ENCODE measurements around the gene C19orf33.
A peak's percentile ranks its signal among the peaks of the same experiment; 100 is the strongest.

The C19orf33 gene

DNA sequence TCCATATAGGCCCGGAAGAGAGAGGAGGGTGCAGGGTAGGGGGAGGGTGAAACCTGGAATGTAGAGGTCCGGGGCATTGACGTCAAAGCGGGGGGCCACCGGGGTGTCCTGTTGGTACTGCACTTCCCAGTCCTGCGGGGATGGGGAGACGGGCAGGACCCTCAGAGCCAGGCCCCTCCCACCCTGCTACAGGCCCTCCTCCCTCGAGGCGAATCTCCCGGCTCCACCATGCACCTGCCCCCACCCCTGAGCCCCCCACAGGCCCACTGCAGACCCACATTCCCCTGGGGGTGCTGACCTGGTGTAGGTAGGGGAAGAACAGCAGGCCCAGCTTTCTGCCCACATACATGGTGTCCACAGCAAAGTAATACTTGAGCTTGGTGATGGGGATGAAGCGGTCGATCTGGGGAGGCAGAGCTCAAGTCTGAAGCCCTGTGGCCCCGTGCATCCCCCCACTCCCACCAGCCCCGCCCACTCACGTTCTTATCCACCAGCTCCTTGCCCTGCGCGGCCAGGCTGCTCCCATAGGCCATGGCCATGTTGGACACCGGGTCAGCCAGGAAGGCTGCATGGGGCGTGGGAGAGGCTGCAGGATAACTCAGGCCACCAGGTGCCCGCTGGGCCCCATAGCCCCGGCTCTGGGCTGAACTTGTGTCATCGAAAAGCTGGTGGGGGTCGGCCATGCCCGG lies 5.0 kb downstream of the C19orf33 start:
- no peak for DNase-seq (ENCODE audit: low read depth in 3 of 3)

DNA sequence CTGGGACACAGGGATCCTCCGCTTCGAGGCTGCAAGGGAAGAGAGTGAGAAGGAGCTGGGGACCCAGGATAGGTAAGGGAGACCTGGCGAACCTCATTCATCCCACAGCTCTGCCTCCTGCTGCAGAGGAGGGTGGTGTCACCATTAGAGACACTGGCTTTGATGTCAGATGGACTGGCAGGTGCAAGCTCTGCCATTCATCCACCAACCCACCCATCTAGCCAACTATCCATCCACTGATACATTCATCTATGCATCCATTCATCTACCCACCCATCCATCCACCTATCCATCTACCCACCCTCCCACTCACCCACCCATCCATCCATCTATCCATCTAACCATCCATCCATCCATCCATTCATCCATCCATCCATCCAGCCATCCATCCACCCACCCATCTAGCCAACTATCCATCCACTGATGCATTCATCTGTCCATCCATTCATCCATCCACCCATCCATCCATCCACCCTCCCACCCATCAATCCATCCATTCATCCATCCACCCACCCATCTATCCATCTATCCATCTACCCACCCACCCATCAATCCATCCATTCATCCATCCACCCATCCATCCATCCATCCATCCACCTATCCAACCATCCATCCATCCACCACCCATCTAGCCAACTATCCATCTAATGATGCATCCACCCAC lies 5.7 kb downstream of the C19orf33 start:
- no peak for DNase-seq (ENCODE audit: low read depth in 3 of 3)

DNA sequence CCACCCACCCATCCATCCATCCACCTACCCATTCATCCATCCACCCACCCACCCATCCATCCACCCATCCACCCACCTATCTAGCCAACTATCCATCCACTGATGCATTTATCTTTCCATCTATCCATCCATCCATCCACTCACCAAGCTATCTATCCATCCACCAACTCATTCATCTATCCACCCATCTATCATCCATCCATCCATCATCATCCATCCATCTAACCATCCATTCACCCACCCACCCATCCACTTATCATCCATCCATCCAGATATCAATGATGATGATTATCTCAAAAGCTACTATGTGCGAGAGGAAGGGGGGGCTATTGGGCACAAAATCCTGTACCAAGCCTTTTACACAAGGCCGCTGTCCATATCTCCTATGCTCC lies 6.2 kb downstream of the C19orf33 start:
- DNase-seq (ENCODE audit: low read depth in 3 of 3): no peak

DNA sequence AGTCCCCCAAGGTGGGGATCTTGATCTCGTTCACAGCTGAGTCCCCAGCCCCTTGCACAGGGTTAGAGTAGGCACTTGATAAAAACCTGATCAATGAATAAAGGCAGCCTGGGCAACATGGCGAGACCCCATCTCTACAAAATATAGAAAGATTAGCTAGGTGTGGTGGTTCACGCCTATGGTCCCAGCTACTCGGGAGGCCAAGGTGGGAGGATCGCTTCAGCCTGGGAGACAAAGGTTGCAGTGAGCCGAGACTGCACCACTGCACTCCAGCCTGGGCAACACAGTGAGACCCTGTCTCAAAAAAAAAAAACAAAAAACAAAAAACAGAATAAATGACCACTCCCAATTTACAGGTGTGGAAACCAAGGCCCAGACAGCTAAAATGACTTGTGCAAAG lies 6.9 kb downstream of the C19orf33 start:
- no peak for DNase-seq (ENCODE audit: low read depth in 3 of 3)

DNA sequence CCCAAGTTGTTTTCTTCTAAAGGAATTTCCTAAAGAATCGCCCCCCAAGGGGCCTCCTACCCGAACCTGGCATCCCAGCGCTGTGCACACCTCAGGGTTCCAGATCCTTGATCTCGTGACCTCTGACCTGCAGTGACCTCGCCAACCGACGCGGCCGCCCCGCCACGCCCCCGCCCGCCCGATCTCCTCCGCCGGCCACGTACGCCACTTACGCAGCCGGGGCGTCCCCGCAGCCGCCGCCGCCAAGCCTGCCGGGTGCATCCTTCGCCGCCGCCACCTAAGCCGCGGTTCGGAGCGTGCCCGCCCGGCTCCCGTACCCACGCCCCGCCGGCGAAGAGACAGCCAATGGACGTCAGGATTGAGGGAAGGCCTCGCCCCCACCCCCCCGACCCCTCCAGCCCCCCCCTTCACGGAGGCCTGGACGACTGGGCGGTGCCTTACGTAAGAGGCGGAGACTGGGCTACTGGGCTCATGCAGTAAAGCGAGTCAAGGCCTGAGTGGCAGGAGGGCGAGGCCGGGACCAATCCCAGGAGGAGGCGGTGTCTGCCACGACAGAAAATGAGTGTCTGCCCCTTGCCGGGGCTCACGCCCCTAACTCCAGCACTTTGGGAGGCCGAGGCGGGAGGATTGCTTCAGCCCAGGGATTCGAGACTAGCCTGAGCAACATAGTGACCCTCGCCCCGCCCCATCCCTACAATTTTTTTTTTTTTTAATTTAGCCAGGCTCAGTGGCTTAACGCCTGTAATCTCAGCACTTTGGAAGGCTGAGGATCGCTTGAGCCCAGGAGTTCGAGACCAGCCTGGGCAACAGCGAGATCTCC lies 11.8 kb downstream of the C19orf33 start, which contains the start of gene YIF1B:
Gene YIF1B, minus strand, starts transcription at position 291 of the 820 bp plus-strand sequence. Its CDS starts 30 bp downstream, at position 261.
- peak; percentile 85 to 88 (median 88) for DNase-seq (ENCODE audit: low read depth in 3 of 3)

DNA sequence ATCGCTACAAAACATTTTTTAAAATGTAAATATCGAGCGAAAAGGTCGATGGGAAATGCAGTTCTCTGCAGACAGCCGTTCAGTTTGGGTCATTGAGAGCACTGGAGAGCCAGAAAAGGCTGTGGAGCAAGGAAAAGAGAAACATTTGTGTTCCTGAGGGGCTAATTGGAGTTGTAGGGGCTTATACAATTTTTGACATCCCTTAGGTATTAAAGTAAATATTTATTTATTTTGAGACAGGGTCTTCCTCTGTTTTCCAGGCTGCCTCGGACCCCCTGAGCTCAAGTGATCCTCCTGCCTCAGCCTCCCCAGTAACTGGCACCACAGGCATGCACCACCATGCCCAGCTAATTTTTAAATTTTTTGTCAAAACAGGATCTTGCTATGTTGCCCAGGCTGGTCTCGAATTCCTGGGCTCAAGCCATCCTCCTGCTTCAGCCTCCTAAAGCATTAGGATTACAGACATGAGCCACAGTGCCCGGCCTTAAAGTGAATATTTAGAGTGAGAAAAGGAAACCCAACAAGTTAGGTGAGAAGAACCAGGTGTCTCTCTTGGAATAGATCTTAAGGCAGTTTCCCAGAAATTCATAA lies 12.5 kb downstream of the C19orf33 start:
- no peak for DNase-seq (ENCODE audit: low read depth in 3 of 3)

DNA sequence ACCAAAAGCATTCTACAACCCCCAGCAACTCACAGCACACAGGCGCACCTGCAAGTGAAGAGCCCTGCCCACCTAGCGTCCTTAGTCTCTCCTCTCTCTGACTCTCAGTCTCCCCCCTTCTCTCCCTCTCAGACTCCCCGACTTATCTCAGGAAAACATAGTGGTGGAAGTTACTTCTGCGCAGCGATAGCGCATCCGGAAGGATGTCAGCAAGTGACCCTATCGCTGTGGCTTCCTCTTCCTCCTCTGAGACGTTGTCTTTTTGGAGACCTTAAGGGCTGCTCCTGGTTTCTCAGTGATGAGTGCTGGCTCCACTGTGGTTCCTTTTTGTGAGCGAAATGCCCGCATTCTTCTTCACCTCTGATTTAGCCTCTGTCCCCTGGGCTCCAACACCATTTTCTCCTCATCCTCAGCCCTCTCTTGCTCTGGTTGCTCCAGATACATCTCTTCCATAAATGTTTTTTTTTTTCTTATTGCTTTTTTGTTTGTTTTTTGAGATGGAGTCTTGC lies 13.1 kb downstream of the C19orf33 start:
- no peak for DNase-seq (ENCODE audit: low read depth in 3 of 3)

DNA sequence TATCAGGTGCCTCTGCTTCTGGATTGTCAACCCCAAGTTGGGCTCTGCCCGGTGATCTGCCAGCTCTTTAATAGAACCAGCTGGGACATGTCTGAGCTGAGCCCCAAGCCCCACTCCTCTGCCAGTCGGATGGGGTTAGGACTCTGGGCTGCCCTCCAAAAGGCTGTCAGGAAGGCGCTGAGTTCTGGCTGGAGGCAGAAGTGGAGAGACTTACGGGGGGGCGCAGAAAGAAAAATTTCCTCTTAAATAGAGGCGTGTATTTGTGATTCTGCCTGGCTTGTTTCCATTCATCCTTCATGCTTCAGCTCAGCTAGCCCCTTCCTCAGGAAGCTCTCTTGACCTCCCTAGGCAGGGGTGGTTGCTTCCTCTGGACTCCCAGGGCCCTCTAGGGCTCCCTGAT lies 14.6 kb downstream of the C19orf33 start:
- no peak for DNase-seq (ENCODE audit: low read depth in 3 of 3)

DNA sequence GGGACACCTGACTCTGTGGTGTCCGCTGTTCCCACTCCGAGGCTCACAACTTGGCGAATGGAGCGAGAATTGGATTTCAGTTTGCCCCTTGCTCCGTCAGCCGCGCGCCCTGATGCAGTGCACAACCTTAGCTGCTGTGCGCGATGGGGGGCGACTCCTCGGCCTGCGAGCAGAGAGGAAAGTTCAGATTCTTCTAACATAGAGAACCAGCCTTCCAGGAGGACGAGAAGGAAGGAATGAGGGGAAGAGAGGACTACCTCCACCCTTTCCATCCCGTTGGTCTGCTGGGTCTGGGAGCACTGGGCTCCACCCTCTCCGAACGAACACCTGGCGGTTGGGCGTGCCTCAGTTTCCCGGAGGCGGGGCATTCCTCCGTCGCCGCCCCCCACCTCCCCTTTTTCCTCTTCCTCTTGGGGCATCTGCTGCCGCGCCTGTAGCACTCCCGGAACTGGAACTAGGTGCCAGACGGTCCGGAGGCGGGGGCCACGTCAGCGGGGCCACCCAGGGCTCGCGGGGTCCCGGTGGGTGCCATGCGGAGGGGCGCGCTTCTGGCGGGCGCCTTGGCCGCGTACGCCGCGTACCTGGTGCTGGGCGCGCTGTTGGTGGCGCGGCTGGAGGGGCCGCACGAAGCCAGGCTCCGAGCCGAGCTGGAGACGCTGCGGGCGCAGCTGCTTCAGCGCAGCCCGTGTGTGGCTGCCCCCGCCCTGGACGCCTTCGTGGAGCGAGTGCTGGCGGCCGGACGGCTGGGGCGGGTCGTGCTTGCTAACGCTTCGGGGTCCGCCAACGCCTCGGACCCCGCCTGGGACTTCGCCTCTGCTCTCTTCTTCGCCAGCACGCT lies 15.6 kb downstream of the C19orf33 start, which contains the start of gene KCNK6:
Gene KCNK6, plus strand, starts transcription at position 425 of the 838 bp plus-strand sequence. Its CDS starts 106 bp downstream, at position 531.
- DNase-seq (ENCODE audit: low read depth in 3 of 3): peak; percentile 26 to 47 (median 36)

DNA sequence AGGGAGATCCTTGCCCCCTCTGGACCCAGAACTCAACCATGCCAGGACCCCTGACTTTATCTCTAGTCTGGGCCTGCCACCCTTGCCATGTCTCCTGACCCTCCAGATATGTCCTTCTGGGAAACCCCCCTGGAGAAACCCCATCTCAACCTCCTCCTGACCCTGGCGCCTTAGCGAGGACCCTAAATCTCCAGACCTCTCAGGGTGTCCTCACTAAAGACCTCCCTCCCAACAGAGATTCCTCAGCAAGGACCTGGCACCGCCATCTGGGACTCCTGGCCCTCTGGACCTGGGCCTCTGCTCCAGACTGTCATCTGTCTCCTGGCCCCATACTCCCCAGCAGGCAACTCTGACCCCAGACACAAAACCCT lies 16.9 kb downstream of the C19orf33 start:
- DNase-seq (ENCODE audit: low read depth in 3 of 3): no peak

DNA sequence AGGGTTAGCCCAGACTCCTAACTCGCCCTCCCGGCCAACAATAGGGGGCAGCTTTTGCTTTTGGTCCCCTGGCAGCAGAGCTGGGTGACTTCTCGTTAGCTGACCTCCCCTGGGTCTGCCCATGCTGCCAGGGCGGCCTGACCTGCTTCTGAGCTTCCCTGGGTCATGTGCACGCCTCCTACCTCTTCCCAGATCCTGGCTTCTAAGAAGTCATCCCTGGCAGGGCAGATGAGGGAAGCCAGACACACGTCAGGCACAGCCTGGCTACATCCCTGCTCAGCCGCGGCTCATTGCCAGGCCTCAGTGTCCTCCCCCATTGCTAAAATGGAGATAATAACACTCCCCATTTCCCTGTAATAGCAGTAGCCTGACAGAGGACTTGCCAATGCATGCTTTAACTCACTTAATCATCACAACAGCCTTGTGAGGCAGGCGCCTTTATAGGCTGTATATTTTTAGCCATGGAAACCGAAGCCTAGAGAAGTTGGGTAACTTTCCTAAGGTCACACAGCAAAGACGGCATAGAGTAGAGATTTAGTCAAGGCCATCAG lies 17.7 kb downstream of the C19orf33 start:
- DNase-seq (ENCODE audit: low read depth in 3 of 3): no peak

DNA sequence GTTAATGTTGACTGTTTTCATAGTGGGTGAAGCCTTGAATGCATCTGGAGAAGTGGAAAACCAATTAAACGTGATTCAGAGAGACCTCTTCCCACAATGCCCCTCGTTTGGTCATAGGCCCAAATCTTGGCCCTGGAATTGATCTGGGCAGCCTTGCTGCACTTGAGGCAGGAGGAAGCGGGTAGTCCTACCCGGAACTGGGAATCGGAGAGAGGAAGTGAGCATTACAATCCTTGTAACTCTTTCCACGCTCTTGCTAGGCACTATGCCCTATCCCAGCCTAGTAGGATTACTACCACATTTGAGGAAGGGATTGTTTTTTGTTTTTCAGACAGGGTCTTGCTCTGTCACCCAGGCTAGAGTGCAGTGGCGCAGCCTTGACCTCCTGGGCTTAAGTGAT lies 19.2 kb downstream of the C19orf33 start:
- DNase-seq (ENCODE audit: low read depth in 3 of 3): no peak

DNA sequence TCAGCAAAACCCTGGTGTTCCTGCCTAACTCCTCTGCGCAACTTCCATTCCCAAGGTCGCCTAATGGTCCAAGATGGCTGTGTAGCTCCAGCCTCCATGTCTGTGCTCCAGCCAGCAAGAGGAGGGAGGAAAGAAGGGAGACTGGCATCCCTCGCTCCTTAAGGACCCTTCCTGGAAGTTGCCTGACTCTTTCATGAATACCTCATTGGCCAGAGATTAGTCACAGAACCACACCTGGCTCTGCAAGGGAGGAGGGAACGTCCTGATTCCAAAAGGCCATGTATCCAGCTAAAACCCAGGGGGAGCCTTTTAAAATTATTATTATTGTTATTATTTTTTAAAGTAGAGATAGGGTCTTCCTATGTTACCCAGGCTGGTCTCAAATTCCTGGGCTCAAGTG lies 20.4 kb downstream of the C19orf33 start:
- DNase-seq (ENCODE audit: low read depth in 3 of 3): no peak

DNA sequence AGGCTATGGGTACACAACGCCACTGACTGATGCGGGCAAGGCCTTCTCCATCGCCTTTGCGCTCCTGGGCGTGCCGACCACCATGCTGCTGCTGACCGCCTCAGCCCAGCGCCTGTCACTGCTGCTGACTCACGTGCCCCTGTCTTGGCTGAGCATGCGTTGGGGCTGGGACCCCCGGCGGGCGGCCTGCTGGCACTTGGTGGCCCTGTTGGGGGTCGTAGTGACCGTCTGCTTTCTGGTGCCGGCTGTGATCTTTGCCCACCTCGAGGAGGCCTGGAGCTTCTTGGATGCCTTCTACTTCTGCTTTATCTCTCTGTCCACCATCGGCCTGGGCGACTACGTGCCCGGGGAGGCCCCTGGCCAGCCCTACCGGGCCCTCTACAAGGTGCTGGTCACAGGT lies 22.5 kb downstream of the C19orf33 start:
- DNase-seq (ENCODE audit: low read depth in 3 of 3): no peak

DNA sequence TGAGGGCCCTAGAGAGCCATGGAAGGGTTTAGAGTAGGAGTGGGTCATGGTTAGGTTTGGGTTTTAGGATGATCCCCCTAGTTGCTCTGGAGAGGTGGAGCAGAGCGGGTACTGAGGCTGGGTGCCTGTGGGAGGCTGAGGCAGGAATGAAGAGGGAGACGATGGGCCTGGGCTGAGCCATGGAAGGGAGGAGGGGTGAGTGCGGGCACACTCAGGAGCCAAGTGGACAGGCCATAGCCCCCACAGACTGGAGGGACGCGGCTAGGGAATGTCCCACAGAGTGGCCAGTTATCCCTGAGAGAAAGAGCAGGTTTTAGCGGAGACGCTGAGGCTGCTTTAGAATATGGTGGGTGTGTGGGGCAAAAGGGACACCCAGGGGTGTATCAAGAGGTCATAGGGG lies 25.6 kb downstream of the C19orf33 start:
- no peak for DNase-seq (ENCODE audit: low read depth in 3 of 3)

DNA sequence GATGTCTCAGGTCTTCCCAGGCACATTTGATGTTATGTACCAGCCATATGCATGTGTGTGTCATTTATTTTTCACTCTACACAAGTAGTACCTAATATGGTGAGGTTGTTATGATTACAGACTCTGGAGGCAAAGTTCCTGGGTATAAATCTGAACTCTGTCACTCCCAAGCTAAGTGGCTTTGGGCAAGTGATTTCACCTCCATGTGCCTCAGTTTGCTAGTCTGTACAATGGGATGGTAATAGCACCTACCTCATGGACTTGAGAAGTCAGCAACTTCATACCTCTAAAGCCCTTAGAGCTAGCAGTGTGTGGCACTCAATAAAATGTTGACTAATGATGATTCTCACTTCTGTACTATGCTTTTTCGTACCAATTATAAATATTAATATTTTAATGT lies 27.7 kb downstream of the C19orf33 start:
- DNase-seq (ENCODE audit: low read depth in 3 of 3): no peak

DNA sequence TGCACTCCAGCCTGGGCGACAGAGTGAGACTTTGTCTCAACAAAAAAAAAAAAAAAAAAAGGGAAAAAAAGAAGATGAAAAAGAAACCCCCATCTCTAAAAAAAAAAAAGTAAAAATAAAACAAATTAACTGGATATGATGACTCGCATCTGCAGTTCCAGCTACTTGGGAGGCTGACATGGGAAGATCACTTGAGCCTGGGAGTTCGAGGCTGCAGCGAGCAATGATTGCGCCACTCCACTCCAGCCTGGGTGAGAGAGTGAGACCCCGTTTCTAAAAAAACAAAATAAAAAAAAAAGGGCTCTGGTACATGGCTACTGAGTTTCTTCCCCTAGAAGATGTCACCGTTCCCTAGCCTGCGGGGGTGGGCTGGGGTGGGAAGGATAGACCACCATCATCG lies 29.2 kb downstream of the C19orf33 start:
- no peak for DNase-seq (ENCODE audit: low read depth in 3 of 3)

DNA sequence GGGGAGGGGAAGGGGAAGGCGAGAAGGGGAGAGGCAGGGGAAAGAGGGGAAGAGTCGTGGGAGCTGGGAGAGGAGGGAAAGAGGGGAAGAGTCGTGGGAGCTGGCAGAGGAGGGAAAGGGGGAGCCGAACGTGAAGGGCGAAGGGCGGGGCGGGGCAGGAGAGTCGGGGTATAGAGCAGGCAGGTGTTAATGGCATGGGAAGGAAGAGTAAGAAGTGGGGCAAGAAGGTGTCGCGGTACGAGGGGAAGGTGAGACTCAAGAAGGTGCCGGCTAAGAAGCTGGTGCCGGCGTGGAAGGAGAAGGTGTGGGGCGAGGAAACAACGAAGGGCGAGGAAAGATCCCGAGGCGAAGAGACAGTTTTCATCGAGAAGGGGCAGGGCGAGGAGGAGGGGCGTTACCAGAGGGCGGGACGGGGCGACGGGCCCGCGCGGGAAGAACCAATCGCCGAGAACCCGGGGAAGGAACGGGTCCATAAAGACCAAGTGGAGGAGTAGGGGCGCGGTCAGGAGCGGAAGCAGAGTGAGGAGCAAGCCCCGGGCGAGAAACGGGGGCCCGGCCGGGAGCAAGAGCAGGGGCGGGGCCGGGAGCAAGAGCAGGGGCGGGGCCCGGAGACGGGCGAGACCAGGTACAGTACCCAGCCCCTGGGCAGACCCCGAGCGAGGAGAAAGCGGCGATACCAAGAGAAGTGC lies 32.0 kb downstream of the C19orf33 start:
- DNase-seq (ENCODE audit: low read depth in 3 of 3): peak; percentile 87 to 89 (median 88)

DNA sequence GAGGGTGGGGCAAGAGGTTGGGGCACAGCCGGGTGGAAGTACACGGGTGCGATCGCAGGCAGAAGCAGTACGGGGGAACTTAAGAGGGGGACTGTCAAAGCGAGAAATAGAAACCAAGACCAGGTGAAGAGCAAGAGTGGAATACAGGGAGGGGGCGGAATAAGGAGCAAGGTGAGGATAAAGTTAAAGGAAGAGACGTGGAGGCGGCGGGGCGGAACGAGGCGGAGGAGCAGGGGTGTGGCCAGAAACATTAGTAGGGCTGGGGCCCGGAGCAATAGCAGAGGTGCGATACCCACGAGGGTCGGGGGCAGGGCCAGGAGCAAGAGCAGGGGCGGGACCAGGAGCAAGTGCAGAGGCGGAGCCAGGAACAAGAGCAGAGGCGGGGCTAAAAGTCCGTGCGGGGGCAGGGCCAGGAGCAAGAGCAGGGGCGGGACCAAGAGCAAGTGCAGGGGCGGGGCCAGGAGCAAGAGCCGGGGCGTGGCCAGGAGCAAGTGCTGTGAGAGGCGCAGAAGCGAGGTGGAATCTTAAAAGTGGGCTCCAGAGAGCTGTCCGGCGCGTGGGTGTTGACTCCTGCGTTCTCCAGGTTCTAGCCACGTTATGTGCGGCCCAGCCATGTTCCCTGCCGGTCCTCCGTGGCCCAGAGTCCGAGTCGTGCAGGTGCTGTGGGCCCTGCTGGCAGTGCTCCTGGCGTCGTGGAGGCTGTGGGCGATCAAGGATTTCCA lies 32.7 kb downstream of the C19orf33 start:
- peak; percentile 89 to 95 (median 93) for DNase-seq (ENCODE audit: low read depth in 3 of 3)

DNA sequence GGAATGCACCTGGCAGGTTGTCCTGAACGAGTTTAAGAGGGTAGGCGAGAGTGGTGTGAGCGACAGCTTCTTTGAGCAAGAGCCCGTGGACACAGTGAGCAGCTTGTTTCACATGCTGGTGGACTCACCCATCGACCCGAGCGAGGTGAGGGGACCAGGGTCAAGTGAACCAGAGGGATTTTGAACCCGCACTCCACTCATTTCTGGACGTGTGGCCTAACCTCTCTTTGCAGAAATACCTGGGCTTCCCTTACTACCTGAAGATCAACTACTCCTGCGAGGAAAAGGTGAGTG lies 33.3 kb downstream of the C19orf33 start:
- no peak for DNase-seq (ENCODE audit: low read depth in 3 of 3)

All from stimulated activated CD4-positive, alpha-beta T cell treated with anti-CD3 and anti-CD28 coated beads, TNF-alpha, amount 100 ng/mL, for 4 hours (primary cell).